Cardiac fibroblast (primary cell): ENCODE results near the gene CNNM1.

ENCODE experiments used
- DNase-seq, 2 donors: peaks; one replicate each; pipeline versions ENCODE4 v3.0.0 to v3.0.0-alpha.2; 2010; ENCODE audit warnings: low read depth in 2 of 2
- H3K4me3 ChIP-seq, 2 donors: replicated peaks in 1 of 2; 1 replicate in 1 of 2; 2 replicates in 1 of 2; pipeline ENCODE4 v1.5.1; 2011; ENCODE audit warnings: low read depth in 2 of 2, low read length in 2 of 2, mild to moderate bottlenecking in 2 of 2, moderate library complexity in 1 of 2
- CTCF ChIP-seq: IDR thresholded peaks from one replicate; pipeline ENCODE4 v1.5.1; 2011; ENCODE audit warnings: low read depth, mild to moderate bottlenecking, low read length, inconsistent platforms

The CNNM1 gene

GRCh38 chr10:99297033-99297432, 32.1 kb upstream of the CNNM1 start:
- TF ChIP-seq CTCF: no peak
- no peak overlapping the region for H3K4me3 ChIP-seq

DNA sequence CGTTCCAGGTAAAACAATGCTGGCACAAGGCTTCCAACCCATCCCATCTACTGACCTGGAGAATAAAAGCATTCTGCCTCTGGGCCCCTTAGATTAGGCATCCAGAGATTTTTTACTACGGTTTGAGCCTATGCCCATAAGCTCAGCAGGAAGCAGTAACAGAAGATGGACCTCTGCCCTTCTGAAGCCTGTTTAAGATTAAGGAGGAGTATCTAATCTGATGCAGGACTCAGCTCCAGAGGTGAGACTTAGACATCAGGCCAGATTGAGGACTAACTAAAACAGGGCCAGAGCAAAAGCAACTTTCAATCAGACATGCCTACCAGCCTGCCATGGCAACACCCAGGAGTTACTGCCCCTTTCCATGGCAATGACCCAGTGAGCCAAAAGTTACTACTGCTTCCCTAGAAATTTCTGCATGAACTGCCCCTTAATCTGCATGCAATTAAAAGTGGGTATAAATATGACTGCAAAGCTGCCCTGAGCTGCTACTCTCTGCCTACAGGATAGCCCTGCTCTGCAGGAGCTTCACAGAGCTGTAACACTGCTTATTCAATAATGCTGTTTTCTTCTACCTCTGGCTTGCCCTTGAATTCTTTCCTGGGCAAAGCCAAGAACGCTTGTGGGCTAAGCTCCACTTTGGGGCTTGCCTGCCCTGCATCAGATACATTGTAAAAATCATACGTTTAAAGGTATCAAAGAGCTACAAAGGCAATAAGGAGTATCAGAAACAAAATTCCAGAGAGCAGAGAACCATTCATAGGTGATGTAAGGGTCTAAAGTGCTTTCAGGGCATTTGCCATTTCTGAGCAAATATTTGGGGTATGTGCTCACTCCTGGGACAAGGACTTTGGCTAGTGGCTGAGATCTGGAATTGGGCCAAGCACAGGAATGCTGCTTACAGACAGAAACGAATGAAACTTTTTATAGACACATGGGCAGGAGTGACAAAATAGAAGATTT, 25.0 kb upstream of the CNNM1 start:
- TF ChIP-seq CTCF: no peak
- no peak for DNase-seq
- no peak overlapping the region for H3K4me3 ChIP-seq

More at GRCh38 chr10:99297033-99297432, 32.1 kb upstream of the CNNM1 start:
- DNase-seq: no peak

DNA sequence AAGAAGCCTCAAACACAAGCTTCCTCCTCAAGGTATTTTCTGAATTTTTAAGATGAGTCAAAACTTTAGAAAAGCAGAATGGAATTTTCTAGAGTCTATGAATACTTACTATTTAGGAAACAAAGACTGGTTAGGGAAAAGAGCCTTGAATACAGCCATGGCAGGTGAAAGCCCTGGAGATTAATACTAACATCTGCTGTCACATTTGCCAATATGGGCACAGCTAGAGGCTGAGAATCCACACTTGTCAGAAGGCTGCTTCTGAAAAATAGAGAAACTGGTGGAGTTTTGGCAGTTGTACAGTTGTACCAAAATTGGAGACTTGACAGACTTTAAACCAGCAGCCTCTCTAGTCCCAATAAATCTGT, 24.3 kb upstream of the CNNM1 start:
- no peak for TF ChIP-seq CTCF
- no peak for DNase-seq
- H3K4me3 ChIP-seq: no peak overlapping the region

- TF ChIP-seq CTCF: no peak
- H3K4me3 ChIP-seq: no peak overlapping the region
- no peak for DNase-seq
These were observed 16.7 kb upstream of the CNNM1 start for GRCh38 chr10:99312501-99312900.

DNA sequence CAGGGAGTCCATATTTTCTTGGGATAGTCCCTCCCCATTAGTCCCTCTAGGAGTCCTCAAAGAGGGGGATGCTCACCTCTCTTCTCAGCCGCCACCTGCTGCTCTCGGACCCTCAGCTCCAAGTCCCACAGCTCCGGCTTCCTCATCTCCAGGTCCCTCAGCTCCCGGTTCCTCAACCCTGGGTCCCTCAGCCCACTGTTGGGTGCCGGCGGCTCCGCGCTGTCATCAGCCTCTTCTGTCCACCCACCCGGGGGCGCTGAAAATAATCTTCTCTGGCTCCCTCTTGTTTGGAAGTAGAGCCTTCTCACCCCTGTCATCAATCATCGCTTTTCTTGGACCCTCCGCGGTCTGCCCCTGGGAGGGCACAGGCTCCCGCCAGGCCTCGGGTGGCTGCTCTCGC, 13.3 kb upstream of the CNNM1 start:
- no peak for TF ChIP-seq CTCF
- DNase-seq: no peak
- no peak overlapping the region for H3K4me3 ChIP-seq

- no peak overlapping the region for H3K4me3 ChIP-seq
- no peak for TF ChIP-seq CTCF
- no peak for DNase-seq
These were observed 12.8 kb upstream of the CNNM1 start for GRCh38 chr10:99316374-99316773.
